Measurements from ENCODE around the gene RFTN2. TPM values are rescaled to one million over a fixed set of nuclear protein-coding genes. Genes with fewer than 3 reads are reported as not detected.

Gene RFTN2
- polyA plus RNA-seq, 1 of the 3 experiments (the other 2 are of a cell fraction): 0.05 TPM

GRCh38 chr2:197538412-197538811 is 137.0 kb downstream of the RFTN2 start:
- no peak for DNase-seq
- H2AFZ ChIP-seq (ENCODE audit: low read depth): no peak overlapping the region
- ChIA-PET CTCF (no interaction called here), POLR2A (no interaction called here)
- H3K4me3 ChIP-seq (ENCODE audit: low read depth in 2 of 2, low read length in 1 of 2): no peak overlapping the region
- H3K4me2 ChIP-seq: no peak overlapping the region
- no peaks in the 10 kb centered on the region for H3K9me2 ChIP-seq
- peaks cover 27 to 67% of the 10 kb centered on the region in 2 experiments for H3K36me3 ChIP-seq (replicated peaks in 1 of 2; ENCODE audit: control insufficient read depth in 1 of 2, insufficient read depth in 2 of 2, low read length in 1 of 2)
- peaks cover 4% of the 10 kb centered on the region for H3F3A ChIP-seq (replicated peaks; ENCODE audit: insufficient read depth)
- H3K4me1 ChIP-seq (ENCODE audit: control insufficient read depth in 1 of 2, insufficient read depth in 2 of 2, low read depth in 1 of 2, low read length in 1 of 2): peaks cover 0 to 5% of the 10 kb centered on the region in 2 experiments; a peak in 1 of 4 replicates
- no peak for TF ChIP-seq FOXJ3 (CRISPR knock-in tag; IDR thresholded peaks at IDR 0.05)
- no peak for TF ChIP-seq GABPA (IDR thresholded peaks at IDR 0.05; ENCODE audit: low read depth)
- no peak for TF ChIP-seq NFIC (IDR thresholded peaks at IDR 0.05; ENCODE audit: borderline replicate concordance)
- no peak for TF ChIP-seq GATA2 (CRISPR knock-in tag; IDR thresholded peaks at IDR 0.05)
- TF ChIP-seq EP300 (IDR thresholded peaks at IDR 0.05; ENCODE audit: borderline replicate concordance in 1 of 2, low read depth in 1 of 2, low read length in 1 of 2): no peak
- TF ChIP-seq RAD21 (IDR thresholded peaks at IDR 0.05; ENCODE audit: low read length): no peak
- no peak for TF ChIP-seq NRF1 (IDR thresholded peaks at IDR 0.05; ENCODE audit: low read depth, low read length)
- no peak for TF ChIP-seq TEAD4 (IDR thresholded peaks at IDR 0.05; ENCODE audit: borderline replicate concordance, insufficient read depth)
- no peak for TF ChIP-seq IRF3 (IDR thresholded peaks at IDR 0.05; ENCODE audit: low read depth, low read length)
- H3K27me3 ChIP-seq (ENCODE audit: insufficient read depth): no peaks in the 10 kb centered on the region
- H3K9ac ChIP-seq: no peak overlapping the region
- WGBS (ENCODE audit: low lambda C conversion rate): 78% methylated on average over 2 of the region's 2 CpGs
- H4K20me1 ChIP-seq (ENCODE audit: insufficient read depth): peaks cover 21% of the 10 kb centered on the region
- H3K79me2 ChIP-seq (ENCODE audit: insufficient read depth): peaks cover 78% of the 10 kb centered on the region
- no peak overlapping the region; a peak in 1 of 4 replicates for H3K27ac ChIP-seq (ENCODE audit: low read depth in 2 of 2, low read length in 1 of 2)
- no peaks in the 10 kb centered on the region for H3K9me3 ChIP-seq

Small RNA genes within 50 kb of the gene (small RNA-seq; reads per million reads assigned to genes)
- gene AC020550.1: 0 to 3.5 (median 0) reads per million in 7 experiments

Other genes starting within 250 kb of the RFTN2 start
- 162 and 276 TPM in 2 replicates for gene SF3B1, start 240.6 kb downstream of the RFTN2 start, polyA plus RNA-seq (2012; rRNA removed)
- 3.6 and 4.5 TPM in 2 replicates for gene COQ10B, start 222.0 kb downstream of the RFTN2 start, polyA plus RNA-seq (2012; rRNA removed)
- 212 and 227 TPM in 2 replicates for gene HSPD1, start 175.7 kb downstream of the RFTN2 start, polyA plus RNA-seq (2012; rRNA removed)
- 130 and 142 TPM in 2 replicates for gene HSPE1, start 175.2 kb downstream of the RFTN2 start, polyA plus RNA-seq (2012; rRNA removed)
- 22.0 and 24.6 TPM in 2 replicates for gene MOB4, start 159.5 kb downstream of the RFTN2 start, polyA plus RNA-seq (2012; rRNA removed)
- 2.4 and 3.0 TPM in 2 replicates for gene MARS2, start 29.8 kb upstream of the RFTN2 start, polyA plus RNA-seq (2012; rRNA removed)
- gene BOLL, start 109.7 kb upstream of the RFTN2 start, polyA plus RNA-seq (2012; rRNA removed): not detected in 2 replicates
- gene PLCL1, start 129.0 kb upstream of the RFTN2 start, polyA plus RNA-seq (2012; rRNA removed): 7.7 and 10.3 TPM in 2 replicates

Measured in SK-N-SH (cell line).